HepG2 (cell line): Measurements from ENCODE around the gene BEND3. TPM values are rescaled to one million over a fixed set of nuclear protein-coding genes. Genes with fewer than 3 reads are reported as not detected.

Experiments used
- BRD4 ChIP-seq: sonication (generic); formaldehyde crosslinking; IDR thresholded peaks from 2 replicates; pipeline ENCODE4 v1.4.0; 2020; ENCODE audit warnings: missing genetic modification reagents
- ELF4 ChIP-seq: sonication (generic); formaldehyde crosslinking; IDR thresholded peaks from 2 replicates; pipeline ENCODE4 v1.5.0; 2020; ENCODE audit warnings: missing genetic modification reagents, mild to moderate bottlenecking, moderate library complexity, borderline replicate concordance
- FIP1L1 ChIP-seq: fragments of 200-400 bp; formaldehyde crosslinking; IDR thresholded peaks from 2 replicates; pipeline ENCODE4 v1.6.1; 2018; ENCODE audit warnings: low read depth, mild to moderate bottlenecking, low read length, moderate library complexity, borderline replicate concordance; ENCODE audit not compliant: insufficient read depth
- FOXC1 ChIP-seq: sonication (generic); formaldehyde crosslinking; IDR thresholded peaks from 2 replicates; pipeline ENCODE4 v1.8.0; 2022; ENCODE audit warnings: mild to moderate bottlenecking, missing genetic modification reagents, borderline replicate concordance
- TAF15 ChIP-seq: fragments of 200-400 bp; formaldehyde crosslinking; IDR thresholded peaks from one replicate; pipeline ENCODE4 v1.6.1; 2018; ENCODE audit warnings: mild to moderate bottlenecking, low read depth, low read length; ENCODE audit not compliant: poor library complexity, severe bottlenecking
- ZBTB3 ChIP-seq: sonication (generic); formaldehyde crosslinking; IDR thresholded peaks from 2 replicates; pipeline ENCODE4 v1.4.0; 2020; ENCODE audit warnings: low read depth, mild to moderate bottlenecking, moderate library complexity, missing genetic modification reagents, borderline replicate concordance
- ZBTB8A ChIP-seq: sonication (generic); formaldehyde crosslinking; IDR thresholded peaks from 2 replicates; pipeline ENCODE4 v1.4.0; 2020; ENCODE audit warnings: mild to moderate bottlenecking, low read depth, missing genetic modification reagents, borderline replicate concordance
- ZIK1 ChIP-seq: sonication (generic); formaldehyde crosslinking; IDR thresholded peaks from 2 replicates; pipeline ENCODE4 v1.5.0; 2020; ENCODE audit warnings: mild to moderate bottlenecking, low read depth, missing genetic modification reagents, borderline replicate concordance
- ZNF484 ChIP-seq: sonication (generic); formaldehyde crosslinking; IDR thresholded peaks from 2 replicates; pipeline ENCODE4 v1.5.1; 2020; ENCODE audit warnings: mild to moderate bottlenecking, low read depth, missing genetic modification reagents, borderline replicate concordance
- ZNF550 ChIP-seq: sonication (generic); formaldehyde crosslinking; IDR thresholded peaks from 2 replicates; pipeline ENCODE4 v1.4.0; 2020; ENCODE audit warnings: mild to moderate bottlenecking, missing genetic modification reagents, borderline replicate concordance
- ZNF672 ChIP-seq: sonication (generic); formaldehyde crosslinking; IDR thresholded peaks from 2 replicates; pipeline ENCODE4 v1.8.1; 2022; ENCODE audit warnings: missing genetic modification reagents
- ZNF703 ChIP-seq: sonication (generic); formaldehyde crosslinking; IDR thresholded peaks from 2 replicates; pipeline ENCODE4 v1.5.1; 2020; ENCODE audit warnings: missing genetic modification reagents, mild to moderate bottlenecking, moderate library complexity, borderline replicate concordance
- ZNF776 ChIP-seq: sonication (generic); formaldehyde crosslinking; IDR thresholded peaks from 2 replicates; pipeline ENCODE4 v1.4.0; 2020; ENCODE audit warnings: mild to moderate bottlenecking, missing genetic modification reagents
- polyA plus RNA-seq, 8 experiments: library from polyadenylated mRNA; depleted of rRNA in 3 of 8; stranded (reverse) in 7 of 8; unstranded in 1 of 8; fragments of >200 nt; fragmentation: Illumina TruSeq in 4 of 8; extraction: Trizol in 4 of 8; gene quantifications; 2 replicates each; pipeline versions ENCODE4 v1.2.1 to v1.2.3, GENCODE V29; 2011 to 2016; ENCODE audit warnings: low read depth in 4 of 8, missing spikeins in 1 of 8, mixed read lengths in 1 of 8; ENCODE audit not compliant: insufficient read depth in 1 of 8
- total RNA-seq, 5 experiments: library from RNA; depleted of rRNA; stranded (reverse); fragments of >200 nt; fragmentation: Illumina TruSeq; extraction: Trizol; gene quantifications; 2 replicates each; pipeline ENCODE4 v1.2.3, GENCODE V29; 2016; ENCODE audit warnings: low read depth in 1 of 5
- TF ChIP-seq, protein P1 (sequence below): sonication (generic); formaldehyde crosslinking; IDR thresholded peaks from 2 replicates; pipeline ENCODE4 v1.8.0; 2022; ENCODE audit warnings: missing genetic modification reagents, mild to moderate bottlenecking, moderate library complexity, borderline replicate concordance
- TF ChIP-seq, protein P2 (sequence below): sonication (generic); formaldehyde crosslinking; IDR thresholded peaks from 2 replicates; pipeline ENCODE4 v1.4.0; 2020; ENCODE audit warnings: missing genetic modification reagents, borderline replicate concordance
- TF ChIP-seq, protein P3 (sequence below): sonication (generic); formaldehyde crosslinking; IDR thresholded peaks from 2 replicates; pipeline ENCODE4 v1.8.0; 2022; ENCODE audit warnings: mild to moderate bottlenecking, missing genetic modification reagents, moderate library complexity
- TF ChIP-seq, protein P4 (sequence below): sonication (generic); formaldehyde crosslinking; IDR thresholded peaks from 2 replicates; pipeline ENCODE4 v1.4.0; 2020; ENCODE audit warnings: low read depth, mild to moderate bottlenecking, missing genetic modification reagents
- TF ChIP-seq, protein P5 (sequence below): sonication (generic); formaldehyde crosslinking; IDR thresholded peaks from 2 replicates; pipeline ENCODE4 v1.8.0; 2022; ENCODE audit warnings: mild to moderate bottlenecking, missing genetic modification reagents

The BEND3 gene
- total and polyA plus RNA-seq, 2 of the 13 experiments (the other 11 are each of a cell fraction or from before 2014, with no cell fraction given): 1.4 to 5.8 TPM

DNA sequence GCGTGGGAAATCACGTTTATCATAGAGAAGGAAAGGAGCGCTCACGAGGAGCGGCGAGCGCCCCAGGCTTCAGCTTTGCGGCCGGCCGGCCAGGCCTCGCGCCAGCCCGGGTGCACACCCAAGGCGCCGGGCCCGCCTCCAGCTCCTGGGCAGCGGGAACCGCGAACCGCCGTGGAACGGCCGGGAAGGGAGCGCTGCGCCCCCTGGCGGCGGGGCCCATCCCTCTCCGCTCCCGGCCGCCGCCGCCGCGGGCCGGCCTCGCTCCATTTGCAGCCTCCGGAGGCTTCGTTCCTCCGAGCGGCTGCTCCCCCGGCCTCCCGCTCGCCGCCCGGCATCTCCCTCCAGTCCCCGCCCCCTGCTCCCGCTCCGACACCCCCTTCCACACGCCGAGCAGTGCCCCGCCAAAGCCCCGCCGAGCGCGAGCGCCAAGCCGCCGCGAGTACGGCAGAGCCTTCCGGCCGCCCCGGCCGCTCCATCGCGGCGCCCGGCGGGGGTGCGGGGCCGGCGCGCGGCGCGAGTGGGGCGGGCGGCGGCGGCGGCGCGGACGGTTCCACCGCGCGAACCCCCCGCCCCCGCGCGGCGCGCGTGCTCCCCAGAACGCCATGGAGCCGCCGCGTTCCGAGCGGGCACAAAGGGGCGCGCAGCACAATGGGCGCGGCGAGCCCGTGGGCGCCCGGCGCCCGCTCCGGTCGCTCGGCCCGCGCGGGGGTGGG is 946 bp downstream of the BEND3 start (continued):
- no peak for TF ChIP-seq FIP1L1
- TF ChIP-seq ZNF703 (CRISPR knock-in tag): no peak; the same call in 1 of the 2 replicates
- 0 out of 2 replicates have a peak, but pooled peaks have one; percentile 21 for TF ChIP-seq BRD4 (CRISPR knock-in tag)
- TF ChIP-seq ELF4: no peak
- TF ChIP-seq, protein P1, sequence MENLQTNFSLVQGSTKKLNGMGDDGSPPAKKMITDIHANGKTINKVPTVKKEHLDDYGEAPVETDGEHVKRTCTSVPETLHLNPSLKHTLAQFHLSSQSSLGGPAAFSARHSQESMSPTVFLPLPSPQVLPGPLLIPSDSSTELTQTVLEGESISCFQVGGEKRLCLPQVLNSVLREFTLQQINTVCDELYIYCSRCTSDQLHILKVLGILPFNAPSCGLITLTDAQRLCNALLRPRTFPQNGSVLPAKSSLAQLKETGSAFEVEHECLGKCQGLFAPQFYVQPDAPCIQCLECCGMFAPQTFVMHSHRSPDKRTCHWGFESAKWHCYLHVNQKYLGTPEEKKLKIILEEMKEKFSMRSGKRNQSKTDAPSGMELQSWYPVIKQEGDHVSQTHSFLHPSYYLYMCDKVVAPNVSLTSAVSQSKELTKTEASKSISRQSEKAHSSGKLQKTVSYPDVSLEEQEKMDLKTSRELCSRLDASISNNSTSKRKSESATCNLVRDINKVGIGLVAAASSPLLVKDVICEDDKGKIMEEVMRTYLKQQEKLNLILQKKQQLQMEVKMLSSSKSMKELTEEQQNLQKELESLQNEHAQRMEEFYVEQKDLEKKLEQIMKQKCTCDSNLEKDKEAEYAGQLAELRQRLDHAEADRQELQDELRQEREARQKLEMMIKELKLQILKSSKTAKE: no peak
- TF ChIP-seq ZNF484 (CRISPR knock-in tag): no peak
- no peak for TF ChIP-seq TAF15
- no peak for TF ChIP-seq ZBTB3 (CRISPR knock-in tag)
- TF ChIP-seq ZIK1 (CRISPR knock-in tag): no peak
- TF ChIP-seq, protein P2, sequence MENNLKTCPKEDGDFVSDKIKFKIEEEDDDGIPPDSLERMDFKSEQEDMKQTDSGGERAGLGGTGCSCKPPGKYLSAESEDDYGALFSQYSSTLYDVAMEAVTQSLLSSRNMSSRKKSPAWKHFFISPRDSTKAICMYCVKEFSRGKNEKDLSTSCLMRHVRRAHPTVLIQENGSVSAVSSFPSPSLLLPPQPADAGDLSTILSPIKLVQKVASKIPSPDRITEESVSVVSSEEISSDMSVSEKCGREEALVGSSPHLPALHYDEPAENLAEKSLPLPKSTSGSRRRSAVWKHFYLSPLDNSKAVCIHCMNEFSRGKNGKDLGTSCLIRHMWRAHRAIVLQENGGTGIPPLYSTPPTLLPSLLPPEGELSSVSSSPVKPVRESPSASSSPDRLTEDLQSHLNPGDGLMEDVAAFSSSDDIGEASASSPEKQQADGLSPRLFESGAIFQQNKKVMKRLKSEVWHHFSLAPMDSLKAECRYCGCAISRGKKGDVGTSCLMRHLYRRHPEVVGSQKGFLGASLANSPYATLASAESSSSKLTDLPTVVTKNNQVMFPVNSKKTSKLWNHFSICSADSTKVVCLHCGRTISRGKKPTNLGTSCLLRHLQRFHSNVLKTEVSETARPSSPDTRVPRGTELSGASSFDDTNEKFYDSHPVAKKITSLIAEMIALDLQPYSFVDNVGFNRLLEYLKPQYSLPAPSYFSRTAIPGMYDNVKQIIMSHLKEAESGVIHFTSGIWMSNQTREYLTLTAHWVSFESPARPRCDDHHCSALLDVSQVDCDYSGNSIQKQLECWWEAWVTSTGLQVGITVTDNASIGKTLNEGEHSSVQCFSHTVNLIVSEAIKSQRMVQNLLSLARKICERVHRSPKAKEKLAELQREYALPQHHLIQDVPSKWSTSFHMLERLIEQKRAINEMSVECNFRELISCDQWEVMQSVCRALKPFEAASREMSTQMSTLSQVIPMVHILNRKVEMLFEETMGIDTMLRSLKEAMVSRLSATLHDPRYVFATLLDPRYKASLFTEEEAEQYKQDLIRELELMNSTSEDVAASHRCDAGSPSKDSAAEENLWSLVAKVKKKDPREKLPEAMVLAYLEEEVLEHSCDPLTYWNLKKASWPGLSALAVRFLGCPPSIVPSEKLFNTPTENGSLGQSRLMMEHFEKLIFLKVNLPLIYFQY (CRISPR knock-in tag): no peak
- TF ChIP-seq, protein P3, sequence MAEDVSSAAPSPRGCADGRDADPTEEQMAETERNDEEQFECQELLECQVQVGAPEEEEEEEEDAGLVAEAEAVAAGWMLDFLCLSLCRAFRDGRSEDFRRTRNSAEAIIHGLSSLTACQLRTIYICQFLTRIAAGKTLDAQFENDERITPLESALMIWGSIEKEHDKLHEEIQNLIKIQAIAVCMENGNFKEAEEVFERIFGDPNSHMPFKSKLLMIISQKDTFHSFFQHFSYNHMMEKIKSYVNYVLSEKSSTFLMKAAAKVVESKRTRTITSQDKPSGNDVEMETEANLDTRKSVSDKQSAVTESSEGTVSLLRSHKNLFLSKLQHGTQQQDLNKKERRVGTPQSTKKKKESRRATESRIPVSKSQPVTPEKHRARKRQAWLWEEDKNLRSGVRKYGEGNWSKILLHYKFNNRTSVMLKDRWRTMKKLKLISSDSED: no peak
- TF ChIP-seq, protein P4, sequence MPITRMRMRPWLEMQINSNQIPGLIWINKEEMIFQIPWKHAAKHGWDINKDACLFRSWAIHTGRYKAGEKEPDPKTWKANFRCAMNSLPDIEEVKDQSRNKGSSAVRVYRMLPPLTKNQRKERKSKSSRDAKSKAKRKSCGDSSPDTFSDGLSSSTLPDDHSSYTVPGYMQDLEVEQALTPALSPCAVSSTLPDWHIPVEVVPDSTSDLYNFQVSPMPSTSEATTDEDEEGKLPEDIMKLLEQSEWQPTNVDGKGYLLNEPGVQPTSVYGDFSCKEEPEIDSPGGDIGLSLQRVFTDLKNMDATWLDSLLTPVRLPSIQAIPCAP (CRISPR knock-in tag): no peak
- no peak for TF ChIP-seq ZBTB8A (CRISPR knock-in tag)
- TF ChIP-seq FOXC1: no peak; the same call in 1 of the 2 replicates
- TF ChIP-seq ZNF550: 0 out of 2 replicates have a peak, but pooled peaks have one; percentile 53
- TF ChIP-seq ZNF776 (CRISPR knock-in tag): peak; percentile 28; the same call in 1 of the 2 replicates
- TF ChIP-seq ZNF672 (CRISPR knock-in tag): no peak
- TF ChIP-seq, protein P5, sequence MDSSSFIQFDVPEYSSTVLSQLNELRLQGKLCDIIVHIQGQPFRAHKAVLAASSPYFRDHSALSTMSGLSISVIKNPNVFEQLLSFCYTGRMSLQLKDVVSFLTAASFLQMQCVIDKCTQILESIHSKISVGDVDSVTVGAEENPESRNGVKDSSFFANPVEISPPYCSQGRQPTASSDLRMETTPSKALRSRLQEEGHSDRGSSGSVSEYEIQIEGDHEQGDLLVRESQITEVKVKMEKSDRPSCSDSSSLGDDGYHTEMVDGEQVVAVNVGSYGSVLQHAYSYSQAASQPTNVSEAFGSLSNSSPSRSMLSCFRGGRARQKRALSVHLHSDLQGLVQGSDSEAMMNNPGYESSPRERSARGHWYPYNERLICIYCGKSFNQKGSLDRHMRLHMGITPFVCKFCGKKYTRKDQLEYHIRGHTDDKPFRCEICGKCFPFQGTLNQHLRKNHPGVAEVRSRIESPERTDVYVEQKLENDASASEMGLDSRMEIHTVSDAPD (CRISPR knock-in tag): no peak
